KOPT-K1 (cell line): ENCODE data around the gene CTIF.

Experiments used
- H3K27ac ChIP-seq: fragments of 200-600 bp; sonication (generic); 2 replicates; pipeline ENCODE4 v1.5.1; 2016; ENCODE audit warnings: antibody characterized with exemption, mild to moderate bottlenecking, low read depth, low read length; ENCODE audit not compliant: poor library complexity, severe bottlenecking
- H3K36me3 ChIP-seq: fragments of 200-600 bp; sonication (generic); 2 replicates; pipeline ENCODE4 v1.5.1; 2017; ENCODE audit warnings: antibody characterized with exemption, mild to moderate bottlenecking, low read length, moderate library complexity; ENCODE audit not compliant: insufficient read depth
- H3K9me3 ChIP-seq: fragments of 200-600 bp; sonication (generic); 2 replicates; pipeline ENCODE4 v1.5.1; 2017; ENCODE audit warnings: antibody characterized with exemption, low read length, mild to moderate bottlenecking; ENCODE audit not compliant: insufficient read depth, poor library complexity, severe bottlenecking

CTIF gene

DNA sequence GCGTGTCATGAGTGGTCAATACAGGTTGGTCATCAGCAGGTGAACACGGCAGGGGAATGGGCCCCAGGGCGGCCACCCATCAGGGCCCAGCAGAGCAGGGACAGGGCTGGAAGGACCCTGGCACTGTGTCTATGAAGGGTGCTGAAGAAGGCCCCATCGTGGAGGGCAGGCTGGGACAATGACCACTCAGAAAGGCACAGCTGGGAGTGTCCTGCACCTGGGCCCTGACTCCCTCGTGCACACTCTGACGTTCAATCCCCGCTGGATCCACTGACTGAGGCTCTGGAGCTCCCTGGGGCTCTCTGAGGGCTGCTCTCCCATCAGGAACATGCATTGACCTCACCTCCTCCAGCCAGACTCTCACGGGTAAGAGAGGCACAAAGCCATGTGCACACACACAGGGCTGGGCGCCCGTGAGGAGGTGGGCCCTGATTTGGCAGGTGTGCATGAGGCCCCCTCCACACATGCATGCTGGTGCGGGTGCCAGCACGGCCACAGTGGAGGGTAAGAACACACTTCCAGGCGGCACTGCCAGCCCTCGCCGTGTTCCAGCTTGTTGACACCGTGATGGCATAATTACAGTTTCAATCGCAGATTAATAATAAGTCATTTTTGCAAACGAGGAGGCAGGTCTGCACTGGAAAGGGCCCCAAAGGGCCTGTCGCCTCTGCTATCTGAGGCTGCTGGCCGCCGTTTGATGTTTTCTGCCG is 353.5 kb downstream of the CTIF start:
- Histone ChIP-seq H3K36me3 (no peaks in the 10 kb centered on the region), H3K27ac (no peak overlapping the region), H3K9me3 (no peaks in the 10 kb centered on the region)

DNA sequence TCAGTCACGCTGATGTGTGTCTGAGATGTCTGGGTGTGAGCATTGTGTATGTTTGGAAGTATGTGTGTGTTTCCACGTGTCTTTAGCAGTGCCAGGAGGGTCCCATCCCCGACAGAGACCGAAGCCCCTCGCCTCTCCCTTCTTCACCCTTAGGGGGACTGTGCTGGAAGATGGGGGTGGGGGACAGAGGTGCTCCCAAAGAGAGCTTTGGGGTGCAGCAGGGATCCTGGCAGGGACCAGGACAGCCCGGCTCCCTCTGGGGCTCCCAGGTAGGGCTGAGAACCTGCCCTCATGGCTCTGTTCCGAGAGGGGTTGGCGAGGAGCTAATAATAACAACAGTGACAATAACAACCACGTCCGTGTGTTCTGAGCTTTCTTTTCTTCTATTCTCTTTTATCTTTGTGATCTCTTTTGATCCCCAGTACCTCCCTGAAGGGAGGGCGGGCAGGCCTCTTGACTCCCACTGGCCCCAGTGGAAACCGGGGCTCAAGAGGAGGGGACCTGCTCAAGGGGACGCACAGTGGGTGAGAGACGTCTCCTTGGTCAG is 354.3 kb downstream of the CTIF start:
- no peak overlapping the region for H3K27ac ChIP-seq
- H3K36me3 ChIP-seq = no peaks in the 10 kb centered on the region
- H3K9me3 ChIP-seq = no peaks in the 10 kb centered on the region

DNA sequence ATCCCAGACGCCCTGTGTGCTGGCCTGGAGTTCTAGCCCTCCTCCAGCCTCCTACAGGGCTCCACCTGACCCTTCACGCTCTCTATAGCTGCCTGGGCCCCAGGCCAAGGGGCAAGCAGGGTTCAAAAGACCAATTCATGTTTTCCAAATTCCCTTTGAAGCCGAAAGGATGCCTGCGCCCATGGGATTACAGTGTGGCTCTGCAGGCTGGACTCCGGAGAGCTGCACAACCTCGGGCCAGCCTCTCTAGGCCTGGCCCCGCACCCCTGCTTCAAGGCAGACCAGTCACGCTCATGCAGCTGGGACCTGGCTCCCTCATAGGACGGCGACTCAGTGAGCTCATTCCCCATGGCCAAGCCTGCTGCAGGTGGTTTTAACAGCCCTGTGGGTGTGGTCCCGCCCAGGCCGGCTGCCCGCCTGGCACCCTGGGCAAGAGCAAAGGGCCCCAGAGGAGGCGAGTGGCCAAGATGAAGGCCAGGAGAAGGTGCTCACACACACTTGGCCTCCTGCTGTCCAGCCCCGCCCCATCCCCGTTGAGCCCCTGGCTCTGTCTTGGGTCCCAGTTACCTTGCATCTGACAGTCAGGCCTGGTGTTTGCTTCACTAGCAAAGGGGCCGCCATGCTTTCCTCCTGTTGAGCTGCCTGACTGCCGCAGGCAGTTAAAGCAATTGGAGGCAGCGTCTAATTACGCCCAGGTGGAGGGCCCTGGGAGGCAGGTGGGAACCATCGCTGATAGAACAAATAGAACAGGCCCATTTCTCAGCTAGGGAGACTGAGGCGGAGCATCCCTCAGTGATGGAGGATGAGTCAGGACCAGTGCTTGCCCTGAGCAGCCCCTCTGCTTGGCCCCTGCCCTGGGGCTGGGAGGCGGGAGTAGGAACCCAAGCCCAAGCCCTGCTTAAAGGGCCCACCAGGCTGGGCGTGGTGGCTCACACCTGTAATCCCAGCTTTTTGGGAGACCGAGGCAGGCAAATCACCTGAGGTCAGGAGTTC is 355.1 kb downstream of the CTIF start:
- no peaks in the 10 kb centered on the region for H3K36me3 ChIP-seq
- no peak overlapping the region for H3K27ac ChIP-seq
- no peaks in the 10 kb centered on the region for H3K9me3 ChIP-seq

DNA sequence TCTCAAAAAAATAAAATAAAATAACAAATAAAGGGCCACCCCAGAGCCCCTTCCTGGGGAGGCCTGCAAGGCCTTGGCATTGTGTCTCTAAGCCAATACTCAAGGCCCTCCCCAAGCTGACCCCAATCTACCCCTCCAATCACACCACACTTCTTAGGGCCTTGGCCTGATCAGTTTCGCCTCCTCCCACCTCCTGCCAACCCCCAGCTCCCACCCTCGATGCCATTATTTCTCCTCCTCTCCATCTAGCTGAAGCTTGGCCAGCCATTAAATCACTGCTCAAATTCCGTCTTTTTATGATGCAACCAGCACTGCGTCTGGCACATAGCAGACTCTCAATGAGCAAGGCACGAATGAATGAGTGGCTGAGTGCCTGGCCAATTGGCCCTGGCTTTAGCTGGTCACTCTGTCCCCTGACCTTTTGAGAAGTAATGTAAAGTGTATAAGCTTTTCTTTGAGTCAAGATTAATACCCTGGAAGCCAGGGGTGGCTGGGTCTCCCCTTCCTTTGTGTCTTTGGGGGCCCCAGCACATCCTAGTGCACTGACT is 356.0 kb downstream of the CTIF start:
- H3K27ac ChIP-seq = no peak overlapping the region
- no peaks in the 10 kb centered on the region for H3K36me3 ChIP-seq
- H3K9me3 ChIP-seq = no peaks in the 10 kb centered on the region

DNA sequence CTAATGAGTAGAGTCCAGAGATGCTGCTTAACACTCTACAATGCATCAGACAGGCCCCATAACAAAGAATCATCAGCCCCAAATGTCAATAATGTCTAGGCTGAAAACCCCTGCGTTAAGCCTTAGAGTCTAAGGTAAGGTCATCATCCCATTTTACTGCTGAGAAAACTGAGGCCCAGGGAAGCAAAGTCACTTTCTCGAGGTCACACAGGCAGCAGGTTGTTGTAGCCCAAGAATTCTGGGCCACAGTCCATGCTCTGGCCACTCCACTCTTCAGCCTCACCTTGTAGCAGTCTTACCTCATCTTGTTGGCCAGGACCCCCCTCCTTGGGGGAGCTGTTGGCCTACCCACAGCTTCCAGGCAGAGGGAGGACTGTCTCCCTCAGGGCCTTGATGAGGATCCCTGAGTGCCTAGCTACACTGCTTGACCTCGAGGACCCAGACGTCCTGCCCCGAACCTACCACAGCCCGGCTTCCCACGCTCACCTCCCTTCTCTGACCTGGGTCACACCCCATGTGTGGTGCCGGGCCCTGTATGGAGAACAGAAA is 357.6 kb downstream of the CTIF start:
- Histone ChIP-seq H3K27ac (no peak overlapping the region), H3K9me3 (no peaks in the 10 kb centered on the region), H3K36me3 (no peaks in the 10 kb centered on the region)

DNA sequence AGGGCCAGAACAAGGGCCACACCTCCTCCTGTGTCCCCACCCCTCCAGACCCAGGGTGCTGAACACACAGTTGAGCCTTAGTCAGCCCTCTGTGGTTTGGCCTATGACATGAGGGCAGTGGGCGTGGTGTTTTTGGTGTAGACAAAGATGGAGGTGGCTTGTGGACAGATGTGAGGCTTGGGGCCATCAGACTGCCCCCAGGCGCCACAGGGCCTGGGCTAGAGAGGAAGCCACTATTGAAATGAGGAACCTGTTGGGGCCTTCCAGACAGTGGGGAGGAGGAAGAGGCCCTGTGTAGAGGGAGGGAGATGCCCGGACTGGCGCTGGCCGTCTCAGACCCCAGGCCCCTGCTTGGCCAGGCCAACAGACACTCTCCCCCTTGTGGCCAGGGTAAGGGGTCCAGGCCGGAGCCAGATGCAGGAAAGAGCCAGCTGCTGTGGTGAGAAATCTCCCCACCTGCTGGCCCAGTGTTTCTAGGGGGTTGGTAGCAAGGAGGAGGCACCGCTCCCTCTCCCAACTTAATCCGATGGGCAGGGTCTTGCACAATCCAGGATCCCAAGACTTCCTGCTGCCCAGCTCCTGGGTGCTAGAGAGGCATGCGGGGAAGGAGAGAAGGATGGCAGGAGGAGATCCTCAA is 358.2 kb downstream of the CTIF start:
- Histone ChIP-seq H3K9me3 (no peaks in the 10 kb centered on the region), H3K27ac (no peak overlapping the region), H3K36me3 (no peaks in the 10 kb centered on the region)

DNA sequence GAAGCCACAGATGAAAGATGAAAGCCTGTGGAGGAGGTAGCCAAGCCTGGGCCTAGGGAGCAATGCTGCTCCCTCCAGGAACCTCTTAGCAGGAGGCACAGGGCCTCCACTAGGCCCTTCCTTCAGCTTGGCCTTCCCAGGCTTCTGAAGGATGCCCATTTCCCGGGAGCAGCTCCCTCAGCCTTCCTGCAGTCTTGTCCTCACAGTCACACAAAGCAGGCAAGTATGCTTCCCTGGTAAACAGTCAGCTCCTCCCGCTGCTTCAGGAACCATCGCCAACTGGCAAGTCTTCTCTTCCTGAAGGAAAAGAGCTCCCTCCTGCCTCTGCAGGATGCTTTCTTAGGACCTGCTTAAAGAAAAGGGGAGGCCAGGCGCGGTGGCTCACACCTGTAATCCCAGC is 358.7 kb downstream of the CTIF start:
- Histone ChIP-seq H3K27ac (no peak overlapping the region), H3K9me3 (no peaks in the 10 kb centered on the region), H3K36me3 (no peaks in the 10 kb centered on the region)

DNA sequence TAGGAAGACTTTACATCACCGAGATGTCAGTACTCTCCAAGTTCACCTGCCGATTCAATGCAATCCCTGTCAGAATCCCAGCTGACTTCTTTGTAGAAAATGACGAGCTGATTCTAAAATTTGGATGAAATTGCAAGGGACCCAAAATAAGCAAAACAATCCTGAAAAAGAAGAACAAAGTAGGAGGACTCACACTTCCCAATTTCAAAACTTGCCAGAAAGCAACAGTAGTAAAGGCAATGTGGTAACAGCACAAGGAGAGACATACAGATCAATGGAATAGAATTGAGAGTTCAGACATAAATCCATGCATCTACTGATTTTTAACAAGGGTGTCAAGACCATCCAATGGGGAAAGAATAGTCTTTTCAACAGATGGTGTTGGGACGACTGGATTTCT is 359.7 kb downstream of the CTIF start:
- no peaks in the 10 kb centered on the region for H3K36me3 ChIP-seq
- H3K9me3 ChIP-seq = no peaks in the 10 kb centered on the region
- H3K27ac ChIP-seq = no peak overlapping the region

DNA sequence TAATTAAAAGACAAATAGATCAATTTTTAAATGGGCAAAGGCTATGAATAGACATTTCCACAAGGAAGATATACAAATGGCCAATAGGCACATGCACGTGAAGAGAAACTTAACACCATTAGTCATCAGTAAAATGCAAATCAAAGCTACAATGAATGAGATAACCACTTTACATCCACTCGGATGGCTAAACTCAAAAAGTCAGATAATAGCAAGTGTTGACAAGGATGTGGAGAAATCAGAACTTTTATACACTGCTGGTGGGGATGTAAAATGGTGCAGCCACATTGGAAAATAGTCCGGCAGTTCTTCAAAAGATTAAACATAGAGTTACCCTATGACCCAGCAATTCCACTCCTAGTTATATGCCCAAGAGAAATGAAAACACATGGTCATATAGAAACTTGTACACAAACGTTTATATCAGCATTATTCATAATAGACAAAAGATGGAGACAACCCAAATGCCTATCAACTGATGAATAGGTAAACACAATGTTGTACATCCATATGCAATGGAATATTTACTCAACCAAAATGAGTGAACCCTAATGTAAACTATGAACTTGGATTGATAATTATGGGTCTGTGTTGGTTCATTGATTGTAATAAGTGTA is 360.8 kb downstream of the CTIF start:
- H3K27ac ChIP-seq = no peak overlapping the region
- H3K9me3 ChIP-seq = peaks cover 8% of the 10 kb centered on the region
- no peaks in the 10 kb centered on the region for H3K36me3 ChIP-seq

DNA sequence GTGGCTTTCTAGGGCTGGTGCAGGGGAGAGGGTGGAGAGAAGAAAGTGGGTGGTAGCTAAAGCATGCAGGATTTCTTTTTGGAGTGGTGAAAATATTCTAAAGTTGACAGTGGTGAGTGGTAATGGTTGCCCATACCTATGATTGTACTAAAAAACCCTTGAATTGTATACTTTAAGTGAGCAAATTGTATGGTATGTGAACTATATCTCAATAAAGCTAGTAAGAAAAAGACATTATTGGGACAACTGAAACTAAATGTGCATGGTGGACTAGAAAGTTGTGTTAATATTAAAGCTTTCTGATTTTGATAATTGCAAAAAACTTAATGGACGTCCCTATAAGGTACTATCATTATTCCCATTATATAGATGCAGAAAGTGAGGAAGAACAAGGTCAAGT is 361.6 kb downstream of the CTIF start:
- no peaks in the 10 kb centered on the region for H3K36me3 ChIP-seq
- H3K9me3 ChIP-seq = peaks cover 16% of the 10 kb centered on the region
- no peak overlapping the region for H3K27ac ChIP-seq

DNA sequence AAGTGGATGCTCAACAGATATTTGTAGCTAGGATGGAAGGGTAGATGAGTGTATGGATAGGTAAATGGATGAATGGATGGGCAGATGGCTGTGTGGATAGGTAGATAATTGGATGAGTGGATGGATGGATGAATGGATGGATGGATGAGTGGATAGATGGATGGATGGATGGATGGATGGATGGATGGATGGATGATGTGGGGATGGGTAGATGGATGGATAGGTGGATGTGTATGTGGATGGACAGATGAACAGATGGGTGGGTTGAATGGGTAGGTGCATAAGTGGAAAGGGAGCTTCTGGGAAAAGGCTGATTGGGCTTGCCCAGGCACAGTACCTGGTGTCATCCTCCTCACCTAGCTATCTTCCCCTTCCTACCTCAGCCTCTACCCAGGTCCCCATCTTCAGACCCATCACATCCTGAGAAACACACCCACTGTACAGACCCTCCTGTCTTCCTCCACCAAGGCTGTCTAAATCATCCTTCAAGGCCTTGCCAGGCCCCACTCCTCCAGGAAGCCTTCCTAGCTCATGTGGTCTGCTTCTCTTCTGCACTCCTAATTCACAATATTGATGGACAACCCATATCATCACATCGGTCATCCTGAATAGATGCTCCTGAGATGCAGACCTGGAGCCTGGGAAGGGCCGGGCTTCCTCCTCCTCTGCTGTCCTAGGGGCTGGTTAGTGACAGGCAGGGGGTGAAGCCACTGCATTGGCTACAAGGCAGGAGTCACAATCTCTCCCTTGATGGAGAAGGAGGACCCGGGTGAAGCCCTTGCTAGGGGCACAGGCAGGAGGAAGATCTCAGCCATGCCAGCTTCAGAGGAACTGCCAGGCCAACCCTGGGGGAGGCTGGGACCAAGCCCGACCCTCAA is 362.6 kb downstream of the CTIF start:
- Histone ChIP-seq H3K36me3 (no peaks in the 10 kb centered on the region), H3K9me3 (peaks cover 18% of the 10 kb centered on the region), H3K27ac (no peak overlapping the region)

DNA sequence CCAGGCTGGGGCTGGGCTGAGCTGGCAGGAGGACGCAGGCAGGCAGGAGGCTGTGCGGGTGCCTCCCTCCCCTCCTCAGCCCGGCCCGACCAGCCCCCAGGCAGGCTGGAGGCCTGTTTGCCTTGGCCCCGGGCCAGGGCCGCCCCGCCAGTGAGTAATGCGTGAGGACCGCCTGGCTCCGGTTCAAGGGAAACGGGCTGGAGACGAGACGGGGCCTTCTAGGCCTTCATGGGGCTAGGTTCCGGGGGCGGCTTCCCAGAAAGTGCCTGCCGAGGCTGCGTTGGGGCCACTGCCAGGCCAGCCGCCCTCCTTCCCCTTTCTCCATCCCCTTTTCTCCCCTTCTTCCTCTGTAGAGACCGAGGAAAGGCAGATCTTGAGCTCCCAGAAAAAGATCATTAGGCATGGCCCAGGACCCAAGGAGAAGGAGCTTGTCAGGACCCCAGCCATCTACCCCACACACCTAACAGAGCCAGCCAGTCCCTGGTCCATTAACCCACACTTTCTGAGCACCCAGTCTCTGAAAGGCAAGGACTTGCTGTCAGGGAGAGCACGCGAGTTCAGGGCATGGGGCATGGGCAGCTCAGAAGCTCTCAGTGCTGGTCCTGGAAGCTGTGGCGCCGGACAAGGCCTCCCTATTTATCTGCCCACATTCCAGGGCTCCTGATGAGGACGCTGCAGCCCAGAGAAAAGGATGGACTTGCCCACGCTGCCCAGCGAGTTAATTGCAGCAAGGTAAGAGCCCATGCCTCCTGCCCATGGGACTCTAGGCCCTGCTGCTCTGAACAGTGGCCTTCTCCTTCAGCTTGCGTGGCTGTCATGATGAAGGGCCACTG is 363.4 kb downstream of the CTIF start:
- Histone ChIP-seq H3K9me3 (peaks cover 18% of the 10 kb centered on the region), H3K36me3 (no peaks in the 10 kb centered on the region), H3K27ac (no peak overlapping the region)
